ENCODE data around the gene ELF3. TPM values are rescaled to one million over a fixed set of nuclear protein-coding genes. Genes with fewer than 3 reads are reported as not detected.

ELF3 gene
- total and polyA plus RNA-seq, 2 of the 4 experiments (the other 2 are of a cell fraction) = under 0.01 to 0.38 TPM

DNA sequence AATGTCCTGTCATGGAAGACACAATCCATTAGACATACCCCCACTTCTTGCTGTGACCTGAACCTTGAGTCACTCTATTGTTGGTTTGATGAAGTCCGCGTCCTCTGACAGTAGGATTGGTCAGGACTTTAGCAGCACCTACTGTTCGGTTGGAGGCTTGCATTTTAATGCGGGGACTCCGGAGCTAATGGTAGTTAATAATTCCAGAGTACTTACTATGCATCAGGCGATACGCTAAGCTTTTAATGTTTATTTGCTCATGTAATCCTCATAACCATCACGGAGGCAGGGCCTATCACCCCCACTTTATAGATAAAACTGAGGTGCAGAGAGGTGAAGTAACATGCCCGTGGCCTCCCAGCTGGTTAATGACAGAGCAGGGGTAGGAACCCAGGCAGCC, 7.9 kb upstream of the ELF3 start:
- CTCF ChIA-PET = interaction anchor here (1.1 kb wide), 1 partner anchor 120 kb away, joined by 4 read pairs; the partner anchor contains the start of gene GPR37L1

More for the DNA sequence above, 7.9 kb upstream of the ELF3 start:
- Histone ChIP-seq H3K27ac (ENCODE audit: insufficient read depth, low read length) (no peak overlapping the region), H3K9me3 (ENCODE audit: control insufficient read depth, insufficient read depth, low read length) (no peaks in the 10 kb centered on the region), H3K9ac (ENCODE audit: low read depth, low read length) (no peak overlapping the region), H3K9me1 (ENCODE audit: insufficient read depth, low read length) (no peaks in the 10 kb centered on the region; the same call in 1 of the 2 replicates), H3K4ac (ENCODE audit: low read depth, low read length) (no peak overlapping the region), H2AK5ac (ENCODE audit: low read depth, low read length) (no peak overlapping the region), H2BK15ac (ENCODE audit: low read depth, low read length) (no peak overlapping the region), H3K23ac (ENCODE audit: low read depth, low read length) (no peak overlapping the region), H2BK120ac (ENCODE audit: low read depth, low read length) (no peak overlapping the region), H3K36me3 (ENCODE audit: control insufficient read depth, insufficient read depth, low read length) (peaks cover 58% of the 10 kb centered on the region), H4K8ac (ENCODE audit: low read depth in 2 of 2, low read length in 2 of 2) (no peak overlapping the region), H3K4me1 (ENCODE audit: control insufficient read depth, insufficient read depth, low read length) (no peaks in the 10 kb centered on the region), H3K4me3 (ENCODE audit: insufficient read depth, low read depth, low read length) (no peak overlapping the region), H2AFZ (replicated peaks; ENCODE audit: low read length, poor library complexity) (no peak overlapping the region), H4K20me1 (ENCODE audit: insufficient read depth, low read length) (no peaks in the 10 kb centered on the region), H3K56ac (ENCODE audit: extremely low read depth, insufficient read depth, low read length) (no peak overlapping the region), H2BK5ac (ENCODE audit: low read depth, low read length, poor library complexity, severe bottlenecking) (no peak overlapping the region), H3K18ac (ENCODE audit: low read depth, low read length) (no peak overlapping the region), H4K91ac (ENCODE audit: insufficient read depth, low read depth, low read length) (no peak overlapping the region), H3K4me2 (ENCODE audit: low read depth, low read length) (no peak overlapping the region), H4K5ac (ENCODE audit: low read depth, low read length) (no peak overlapping the region), H2BK20ac (ENCODE audit: low read depth, low read length) (no peak overlapping the region), H3K27me3 (ENCODE audit: control insufficient read depth, insufficient read depth, low read length) (no peaks in the 10 kb centered on the region), H3K14ac (replicated peaks; ENCODE audit: low read depth, low read length) (no peak overlapping the region), H2AK9ac (replicated peaks; ENCODE audit: low read depth, low read length, poor library complexity) (no peak overlapping the region), H3K79me1 (ENCODE audit: low read depth in 1 of 2, low read length in 2 of 2) (no peaks in the 10 kb centered on the region)
- ATAC-seq (ENCODE audit: low read depth) (no peak), DNase-seq (no peak)
- no CpG with 5 or more reads among the region's 9 CpGs for WGBS, 2 experiments (ENCODE audit: extremely low coverage in 2 of 2, insufficient read length in 1 of 2)
- TF ChIP-seq, protein P1, sequence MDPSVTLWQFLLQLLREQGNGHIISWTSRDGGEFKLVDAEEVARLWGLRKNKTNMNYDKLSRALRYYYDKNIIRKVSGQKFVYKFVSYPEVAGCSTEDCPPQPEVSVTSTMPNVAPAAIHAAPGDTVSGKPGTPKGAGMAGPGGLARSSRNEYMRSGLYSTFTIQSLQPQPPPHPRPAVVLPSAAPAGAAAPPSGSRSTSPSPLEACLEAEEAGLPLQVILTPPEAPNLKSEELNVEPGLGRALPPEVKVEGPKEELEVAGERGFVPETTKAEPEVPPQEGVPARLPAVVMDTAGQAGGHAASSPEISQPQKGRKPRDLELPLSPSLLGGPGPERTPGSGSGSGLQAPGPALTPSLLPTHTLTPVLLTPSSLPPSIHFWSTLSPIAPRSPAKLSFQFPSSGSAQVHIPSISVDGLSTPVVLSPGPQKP (IDR thresholded peaks at IDR 0.05; ENCODE audit: borderline replicate concordance, low read depth, low read length) = no peak
- TF ChIP-seq MXI1 (IDR thresholded peaks at IDR 0.05; ENCODE audit: borderline replicate concordance, low read depth, low read length) (no peak), MAZ (IDR thresholded peaks at IDR 0.05; ENCODE audit: borderline replicate concordance, low read depth, low read length) (no peak), RCOR1 (IDR thresholded peaks at IDR 0.05; ENCODE audit: insufficient replicate concordance, low read length) (no peak), FOS (IDR thresholded peaks at IDR 0.05; ENCODE audit: low read depth, low read length) (no peak), BHLHE40 (IDR thresholded peaks at IDR 0.05; ENCODE audit: low read depth, low read length) (no peak), CHD1 (IDR thresholded peaks at IDR 0.05; ENCODE audit: low read depth, low read length) (no peak), MAFK (IDR thresholded peaks at IDR 0.05; ENCODE audit: low read depth, low read length) (no peak), RAD21 (IDR thresholded peaks at IDR 0.05; ENCODE audit: low read length) (no peak), RFX5 (IDR thresholded peaks at IDR 0.05; ENCODE audit: low read depth, low read length) (no peak)
- BruUV-seq (replicated peaks) = no TSS peak
- POLR2A ChIA-PET (ENCODE audit: unreplicated experiment) = no interaction called here
- in situ Hi-C loops (cut with MboI; ENCODE audit: low sequenced_read_pairs) = no loop called here
- intact Hi-C loops (cut with micrococcal nuclease) = no loop called here
- dilution Hi-C loops (cut with HindIII; ENCODE audit: low sequenced_read_pairs, unreplicated experiment) = no loop called here
